Testis (tissue), 3 donors: ENCODE results near the gene ZNF282. TPM values are rescaled to one million over a fixed set of nuclear protein-coding genes. Genes with fewer than 3 reads are reported as not detected.
A peak's percentile ranks its signal among the peaks of the same experiment; 100 is the strongest.
"Not testable (repeated sequence)": the region's sequence is repeated elsewhere in the genome, so short reads cannot be mapped to it uniquely, and the experiment has no call there.

ENCODE experiments used
- DNase-seq: peaks from one replicate; pipeline ENCODE4 v3.0.0-alpha.2; 2019
- H3K27ac ChIP-seq, 2 donors: fragments of 200-600 bp; sonication (generic); one replicate each; pipeline ENCODE4 v1.5.1; 2019
- H3K27me3 ChIP-seq: fragments of 200-600 bp; sonication (generic); one replicate; pipeline ENCODE4 v1.5.1; 2019
- H3K36me3 ChIP-seq: fragments of 200-600 bp; sonication (generic); one replicate; pipeline ENCODE4 v1.5.1; 2017; ENCODE audit warnings: low read depth; ENCODE audit errors: missing control alignments
- H3K4me1 ChIP-seq: fragments of 200-600 bp; sonication (generic); one replicate; pipeline ENCODE4 v1.5.1; 2019
- H3K4me3 ChIP-seq, 2 donors: fragments of 200-600 bp; sonication (generic); one replicate each; pipeline ENCODE4 v1.5.1; 2017 to 2019
- H3K9me3 ChIP-seq: fragments of 200-600 bp; sonication (generic); one replicate; pipeline ENCODE4 v1.5.1; 2017
- POLR2A ChIP-seq: fragments of 450-650 bp; IDR thresholded peaks from one replicate; pipeline ENCODE4 v1.6.1; 2017; ENCODE audit warnings: antibody characterized with exemption, mild to moderate bottlenecking, moderate library complexity
- WGBS, 2 donors: methylation state at CpG; one replicate each; pipeline ENCODE4 v1.1.5; 2018; 5-methylcytosine and 5-hydroxymethylcytosine counted together
- intact Hi-C: fragments of 100-400 bp; cut with DNase I; formaldehyde crosslinking; loops from one replicate; pipeline ENCODE4 v1.15.1; 2023; ENCODE audit warnings: low total_unique reads
- polyA plus RNA-seq: library from polyadenylated mRNA; stranded (reverse); fragments of 350-450 nt; fragmentation: Illumina TruSeq; extraction: RNeasy Lipid Tissue Mini Kit (QIAGEN cat#74804); gene quantifications from one replicate; pipeline ENCODE4 v1.2.3, GENCODE V29; 2014; ENCODE audit warnings: low read depth, low replicate concordance; ENCODE audit not compliant: insufficient read depth
- small RNA-seq, 2 donors: library from RNA; depleted of rRNA; stranded (forward); fragments of <200 nt; gene quantifications; one replicate each; pipeline ENCODE3, GENCODE V24; 2016
- total RNA-seq, 2 donors: library from RNA; depleted of rRNA; stranded (reverse); fragments of >200 nt; gene quantifications; one replicate each; pipeline ENCODE4 v1.2.3, GENCODE V29; 2016
- TF ChIP-seq, protein P1 (sequence below), 3 experiments: fragments of 450-650 bp in 2 of 3; fragments of 200-600 bp in 1 of 3; sonication (generic) in 1 of 3; IDR thresholded peaks; one replicate each; pipeline ENCODE4 v1.5.1; 2016 to 2019; ENCODE audit warnings: antibody characterized with exemption in 3 of 3, mild to moderate bottlenecking in 2 of 3, moderate library complexity in 1 of 3

Gene ZNF282
- total and polyA plus RNA-seq, 3 donors from 2014 or later = 9.6 to 17.6 (median 12.2) TPM

DNA sequence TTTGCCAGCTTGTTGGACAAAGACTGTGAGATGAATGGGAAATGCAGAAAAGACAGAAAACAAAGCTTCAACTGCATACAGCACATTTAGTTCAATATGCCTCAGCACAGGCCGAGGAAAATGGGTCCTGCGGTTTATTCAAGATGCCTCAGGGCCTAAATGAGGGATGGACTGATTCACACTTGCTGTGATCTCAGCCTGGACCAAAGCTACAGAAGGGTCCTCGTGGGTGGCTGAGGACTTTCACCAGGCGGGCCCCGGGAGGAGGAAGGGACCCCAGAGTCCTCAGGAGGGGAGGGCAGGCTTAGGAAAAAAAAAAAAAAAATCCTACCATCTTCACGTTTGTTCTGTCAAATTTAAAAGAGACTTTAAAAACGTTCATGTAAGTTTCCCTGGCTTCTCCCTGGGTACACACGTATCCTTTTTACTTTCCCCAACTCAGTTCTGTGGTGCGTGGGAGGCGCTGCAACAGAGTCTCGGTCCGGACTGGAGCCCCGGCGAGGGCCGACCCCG, 66.0 kb downstream of the ZNF282 start:
- Histone ChIP-seq H3K27ac (peak overlapping the region; percentile 87 to 96), H3K4me3 (peak overlapping the region; percentile 71), H3K9me3 (no peaks in the 10 kb centered on the region), H3K36me3 (no peaks in the 10 kb centered on the region), H3K4me1 (peaks cover 10% of the 10 kb centered on the region), H3K27me3 (no peaks in the 10 kb centered on the region)
- intact Hi-C loops = no loop called here
- TF ChIP-seq POLR2A = no peak
- TF ChIP-seq, protein P1, sequence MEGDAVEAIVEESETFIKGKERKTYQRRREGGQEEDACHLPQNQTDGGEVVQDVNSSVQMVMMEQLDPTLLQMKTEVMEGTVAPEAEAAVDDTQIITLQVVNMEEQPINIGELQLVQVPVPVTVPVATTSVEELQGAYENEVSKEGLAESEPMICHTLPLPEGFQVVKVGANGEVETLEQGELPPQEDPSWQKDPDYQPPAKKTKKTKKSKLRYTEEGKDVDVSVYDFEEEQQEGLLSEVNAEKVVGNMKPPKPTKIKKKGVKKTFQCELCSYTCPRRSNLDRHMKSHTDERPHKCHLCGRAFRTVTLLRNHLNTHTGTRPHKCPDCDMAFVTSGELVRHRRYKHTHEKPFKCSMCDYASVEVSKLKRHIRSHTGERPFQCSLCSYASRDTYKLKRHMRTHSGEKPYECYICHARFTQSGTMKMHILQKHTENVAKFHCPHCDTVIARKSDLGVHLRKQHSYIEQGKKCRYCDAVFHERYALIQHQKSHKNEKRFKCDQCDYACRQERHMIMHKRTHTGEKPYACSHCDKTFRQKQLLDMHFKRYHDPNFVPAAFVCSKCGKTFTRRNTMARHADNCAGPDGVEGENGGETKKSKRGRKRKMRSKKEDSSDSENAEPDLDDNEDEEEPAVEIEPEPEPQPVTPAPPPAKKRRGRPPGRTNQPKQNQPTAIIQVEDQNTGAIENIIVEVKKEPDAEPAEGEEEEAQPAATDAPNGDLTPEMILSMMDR (IDR thresholded peaks at IDR 0.05) = no peak
- WGBS, 2 donors = 2 to 4% methylated on average over 16 of the region's 16 CpGs
- DNase-seq = peak; percentile 33

DNA sequence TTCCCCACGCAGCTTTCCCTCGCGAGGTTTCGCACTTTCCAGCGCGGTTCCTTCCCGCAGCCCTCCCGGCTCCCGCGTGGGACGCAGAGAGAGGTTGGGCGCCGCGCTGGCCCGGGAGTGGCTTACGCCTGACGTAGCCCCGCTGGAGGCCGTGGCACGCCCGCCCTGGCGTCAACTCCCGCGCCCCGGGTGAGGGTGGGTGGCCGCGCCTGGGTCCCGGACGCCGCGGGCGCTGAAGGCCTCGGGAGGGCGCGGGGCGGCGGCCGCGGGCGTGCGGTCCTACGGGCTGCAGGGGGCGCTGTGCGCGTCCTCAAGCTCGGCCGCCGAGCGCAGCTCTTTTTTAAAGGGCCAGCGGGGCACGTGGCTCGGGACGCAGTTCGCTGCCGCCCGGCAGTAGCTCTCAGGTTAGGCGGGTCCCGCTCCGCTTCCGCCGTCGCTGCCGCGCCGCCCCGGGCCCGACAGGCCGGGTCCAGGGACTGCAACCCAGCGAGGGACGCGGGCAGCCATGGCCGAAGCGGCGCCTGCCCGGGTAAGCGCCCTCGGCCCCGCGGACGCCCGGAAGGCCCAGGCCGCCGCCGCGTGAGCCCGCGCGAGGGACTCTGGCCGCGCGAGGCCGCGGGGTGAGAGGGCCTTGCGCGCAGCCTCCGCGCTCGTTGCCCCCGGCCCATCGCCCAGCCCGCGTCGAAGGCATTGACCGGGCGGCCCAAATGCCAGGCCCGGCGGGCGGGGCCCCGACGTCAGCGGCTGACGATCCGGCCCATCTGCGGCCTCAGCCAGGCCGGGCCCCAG, 66.7 kb downstream of the ZNF282 start, which contains the start of gene ZNF783:
TSS of gene ZNF783 (plus strand) at position 368 of the 789 bp plus-strand sequence. CDS start at position 506, 138 bp downstream.
- H3K27ac ChIP-seq = peak within 1 kb of the TSS; percentile 87 to 96
- intact Hi-C loops = no loop called here
- H3K4me3 ChIP-seq = peak within 1 kb of the TSS; percentile 71
- H3K27me3 ChIP-seq = no peaks in the 10 kb centered on the region
- no peaks in the 10 kb centered on the region for H3K9me3 ChIP-seq
- DNase-seq = peak; percentile 93
- TF ChIP-seq, protein P1 (IDR thresholded peaks at IDR 0.05) = peak; percentile 83 to 93 (median 91)
- TF ChIP-seq POLR2A = no peak
- H3K36me3 ChIP-seq = no peaks in the 10 kb centered on the region
- WGBS, 2 donors = 0 to 1% methylated on average over 13 to 59 of the region's 115 CpGs
- peaks cover 10% of the 10 kb centered on the region for H3K4me1 ChIP-seq

GRCh38 chr7:149266451-149266850, 71.1 kb downstream of the ZNF282 start:
- intact Hi-C loops = no loop called here
- no peaks in the 10 kb centered on the region for H3K36me3 ChIP-seq
- H3K4me3 ChIP-seq = no peak overlapping the region
- no peaks in the 10 kb centered on the region for H3K9me3 ChIP-seq
- no peak for TF ChIP-seq POLR2A
- TF ChIP-seq, protein P1 (IDR thresholded peaks at IDR 0.05) = no peak
- H3K27me3 ChIP-seq = no peaks in the 10 kb centered on the region
- H3K4me1 ChIP-seq = peaks cover 6% of the 10 kb centered on the region
- no peak overlapping the region for H3K27ac ChIP-seq
- WGBS, 2 donors = 93 to 95% methylated on average over 21 of the region's 21 CpGs
- no peak for DNase-seq

GRCh38 chr7:149267733-149268132, 72.4 kb downstream of the ZNF282 start:
- Histone ChIP-seq H3K27me3 (no peaks in the 10 kb centered on the region), H3K36me3 (no peaks in the 10 kb centered on the region), H3K27ac (no peak overlapping the region), H3K9me3 (no peaks in the 10 kb centered on the region), H3K4me3 (no peak overlapping the region), H3K4me1 (peaks cover 5% of the 10 kb centered on the region)
- TF ChIP-seq POLR2A = no peak
- TF ChIP-seq, protein P1 (IDR thresholded peaks at IDR 0.05) = no peak
- intact Hi-C loops = no loop called here
- WGBS, 2 donors = 93 to 94% methylated on average over 8 of the region's 8 CpGs
- no peak for DNase-seq

GRCh38 chr7:149274424-149274823, 79.1 kb downstream of the ZNF282 start:
- DNase-seq, H3K36me3 ChIP-seq, H3K4me1 ChIP-seq, H3K4me3 ChIP-seq, H3K27me3 ChIP-seq, intact Hi-C loops, H3K9me3 ChIP-seq, H3K27ac ChIP-seq: not testable (repeated sequence)
- WGBS, 2 donors = 91 to 99% methylated on average over 8 of the region's 8 CpGs

Small RNA genes lying within 50 kb of the gene (small RNA-seq; reads per million reads assigned to genes)
- 0 reads per million in 2 donors for gene AC004890.1

Other genes starting within 250 kb of the ZNF282 start
- gene PDIA4, start 167.0 kb upstream of the ZNF282 start, total RNA-seq = 10 to 100 TPM; 59.3 to 86.5 TPM
- 67.1 TPM for gene PDIA4, start 167.0 kb upstream of the ZNF282 start, polyA plus RNA-seq
- gene ZNF786, start 104.8 kb upstream of the ZNF282 start, total RNA-seq = 1 to 10 TPM; 8.3 to 8.8 TPM
- gene ZNF786, start 104.8 kb upstream of the ZNF282 start, polyA plus RNA-seq = 2.6 TPM
- gene ZNF425, start 69.2 kb upstream of the ZNF282 start, total RNA-seq = 1 to 10 TPM; 3.0 to 4.3 TPM
- gene ZNF425, start 69.2 kb upstream of the ZNF282 start, polyA plus RNA-seq = 3.4 TPM
- gene ZNF398, start 48.1 kb upstream of the ZNF282 start, total RNA-seq = 10 to 100 TPM; 25.3 to 35.3 TPM
- gene ZNF398, start 48.1 kb upstream of the ZNF282 start, polyA plus RNA-seq = 29.4 TPM
- 10 to 100 TPM; 23.1 to 24.2 TPM for gene ZNF212, start 44.1 kb downstream of the ZNF282 start, total RNA-seq
- 17.2 TPM for gene ZNF212, start 44.1 kb downstream of the ZNF282 start, polyA plus RNA-seq
- gene ZNF783, start 66.7 kb downstream of the ZNF282 start, total RNA-seq = 10 to 100 TPM; 30.5 to 41.1 TPM
- 15.0 TPM for gene ZNF783, start 66.7 kb downstream of the ZNF282 start, polyA plus RNA-seq